ENCODE measurements around the gene MAPKAP1. TPM values are rescaled to one million over a fixed set of nuclear protein-coding genes. Genes with fewer than 3 reads are reported as not detected.

The MAPKAP1 gene
- total RNA-seq, 1 donor from 2014 or later: 76.9 TPM

DNA sequence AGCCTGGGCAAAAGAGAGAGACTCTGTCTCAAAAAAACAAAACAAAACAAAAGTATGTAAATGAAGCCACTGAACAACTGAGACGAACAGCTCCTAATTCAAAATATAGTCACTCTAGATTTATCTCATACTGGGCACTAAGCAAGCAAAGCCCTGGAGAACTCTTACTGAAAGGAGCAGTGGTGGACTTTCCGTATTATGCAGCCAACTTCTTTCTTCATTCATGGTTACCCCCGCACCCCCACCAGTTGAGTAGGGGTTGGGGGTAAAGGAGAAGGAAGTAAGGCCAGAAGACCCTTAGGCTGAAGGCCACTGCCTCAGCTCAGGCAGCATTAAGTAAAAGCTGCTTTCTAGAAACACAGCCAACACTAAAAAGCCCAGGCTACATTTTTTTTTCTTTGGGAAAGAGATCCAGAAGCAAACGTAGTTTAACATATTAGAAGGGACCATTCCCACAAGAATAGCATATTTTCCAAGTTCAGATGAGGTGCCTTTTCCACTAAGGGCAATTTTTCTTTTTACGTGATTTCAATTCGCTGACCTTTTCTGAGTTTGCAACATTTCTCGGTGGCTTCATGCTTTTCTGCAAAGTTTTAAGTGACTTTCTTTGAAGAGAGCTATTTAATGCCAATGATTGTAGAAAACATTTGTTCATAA is 55.3 kb downstream of the MAPKAP1 start:
- TF ChIP-seq, protein P1, sequence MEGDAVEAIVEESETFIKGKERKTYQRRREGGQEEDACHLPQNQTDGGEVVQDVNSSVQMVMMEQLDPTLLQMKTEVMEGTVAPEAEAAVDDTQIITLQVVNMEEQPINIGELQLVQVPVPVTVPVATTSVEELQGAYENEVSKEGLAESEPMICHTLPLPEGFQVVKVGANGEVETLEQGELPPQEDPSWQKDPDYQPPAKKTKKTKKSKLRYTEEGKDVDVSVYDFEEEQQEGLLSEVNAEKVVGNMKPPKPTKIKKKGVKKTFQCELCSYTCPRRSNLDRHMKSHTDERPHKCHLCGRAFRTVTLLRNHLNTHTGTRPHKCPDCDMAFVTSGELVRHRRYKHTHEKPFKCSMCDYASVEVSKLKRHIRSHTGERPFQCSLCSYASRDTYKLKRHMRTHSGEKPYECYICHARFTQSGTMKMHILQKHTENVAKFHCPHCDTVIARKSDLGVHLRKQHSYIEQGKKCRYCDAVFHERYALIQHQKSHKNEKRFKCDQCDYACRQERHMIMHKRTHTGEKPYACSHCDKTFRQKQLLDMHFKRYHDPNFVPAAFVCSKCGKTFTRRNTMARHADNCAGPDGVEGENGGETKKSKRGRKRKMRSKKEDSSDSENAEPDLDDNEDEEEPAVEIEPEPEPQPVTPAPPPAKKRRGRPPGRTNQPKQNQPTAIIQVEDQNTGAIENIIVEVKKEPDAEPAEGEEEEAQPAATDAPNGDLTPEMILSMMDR (IDR thresholded peaks at IDR 0.05): no peak
- Mint-ChIP-seq H3K9me3 (ENCODE audit: unreplicated experiment) (no peaks in the 10 kb centered on the region), H3K27ac (ENCODE audit: unreplicated experiment) (no peak overlapping the region), H3K36me3 (ENCODE audit: unreplicated experiment) (peaks cover 5% of the 10 kb centered on the region), H3K4me1 (ENCODE audit: unreplicated experiment) (peaks cover 52% of the 10 kb centered on the region), H3K4me3 (ENCODE audit: unreplicated experiment) (no peak overlapping the region), H3K27me3 (ENCODE audit: unreplicated experiment) (no peaks in the 10 kb centered on the region)
- no peak for DNase-seq (ENCODE audit: extremely low spot score, unreplicated experiment)

DNA sequence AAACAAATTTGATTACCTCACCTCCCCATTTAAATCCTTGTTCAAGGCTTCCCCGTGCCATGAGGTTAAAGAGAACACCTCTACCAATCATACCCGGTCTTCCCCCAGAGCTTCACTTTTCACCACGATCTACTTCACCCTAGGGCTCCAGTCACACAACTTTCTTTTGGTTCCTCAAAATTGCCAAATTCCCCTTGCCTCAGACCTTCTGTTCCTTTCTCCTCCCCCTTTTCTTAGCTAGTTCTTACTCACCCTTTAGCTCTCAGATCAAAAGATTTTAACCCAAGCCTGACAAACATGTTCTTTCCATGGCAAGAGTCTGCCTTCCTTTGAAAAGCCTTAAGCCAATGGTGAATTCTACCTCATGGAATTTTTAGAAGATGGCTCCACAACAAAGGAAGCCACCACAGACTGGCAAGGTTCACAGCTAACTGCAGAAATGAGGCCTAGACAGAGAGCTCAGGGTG is 56.7 kb downstream of the MAPKAP1 start:
- Mint-ChIP-seq H3K27ac (ENCODE audit: unreplicated experiment) (peak overlapping the region; percentile 78), H3K4me3 (ENCODE audit: unreplicated experiment) (no peak overlapping the region), H3K27me3 (ENCODE audit: unreplicated experiment) (no peaks in the 10 kb centered on the region), H3K36me3 (ENCODE audit: unreplicated experiment) (peaks cover 5% of the 10 kb centered on the region), H3K4me1 (ENCODE audit: unreplicated experiment) (peaks cover 47% of the 10 kb centered on the region), H3K9me3 (ENCODE audit: unreplicated experiment) (no peaks in the 10 kb centered on the region)
- TF ChIP-seq, protein P1 (IDR thresholded peaks at IDR 0.05): no peak
- no peak for DNase-seq (ENCODE audit: extremely low spot score, unreplicated experiment)

DNA sequence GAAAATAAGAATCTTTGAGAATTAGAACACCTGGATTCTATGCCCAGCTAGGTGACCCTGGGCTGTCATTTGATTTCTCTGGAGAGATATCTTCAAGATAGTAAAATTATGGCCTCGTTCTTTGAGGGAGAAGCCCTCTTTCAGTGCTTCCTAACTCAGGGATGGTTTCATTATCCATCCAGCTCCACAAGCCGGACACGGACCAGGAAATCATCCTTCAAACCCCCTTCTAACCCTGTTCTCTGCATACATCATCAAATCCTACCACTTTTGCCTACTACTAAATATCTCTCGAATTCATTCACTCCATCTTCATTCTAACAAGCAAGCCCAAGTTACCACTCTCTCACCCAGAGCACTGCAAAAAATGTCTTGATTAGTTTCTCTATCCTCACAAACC is 57.2 kb downstream of the MAPKAP1 start:
- Mint-ChIP-seq H3K27me3 (ENCODE audit: unreplicated experiment) (no peaks in the 10 kb centered on the region), H3K9me3 (ENCODE audit: unreplicated experiment) (no peaks in the 10 kb centered on the region), H3K36me3 (ENCODE audit: unreplicated experiment) (peaks cover 5% of the 10 kb centered on the region), H3K4me1 (ENCODE audit: unreplicated experiment) (peaks cover 45% of the 10 kb centered on the region), H3K27ac (ENCODE audit: unreplicated experiment) (peak overlapping the region; percentile 78), H3K4me3 (ENCODE audit: unreplicated experiment) (no peak overlapping the region)
- TF ChIP-seq, protein P1 (IDR thresholded peaks at IDR 0.05): no peak
- DNase-seq (ENCODE audit: extremely low spot score, unreplicated experiment): no peak

DNA sequence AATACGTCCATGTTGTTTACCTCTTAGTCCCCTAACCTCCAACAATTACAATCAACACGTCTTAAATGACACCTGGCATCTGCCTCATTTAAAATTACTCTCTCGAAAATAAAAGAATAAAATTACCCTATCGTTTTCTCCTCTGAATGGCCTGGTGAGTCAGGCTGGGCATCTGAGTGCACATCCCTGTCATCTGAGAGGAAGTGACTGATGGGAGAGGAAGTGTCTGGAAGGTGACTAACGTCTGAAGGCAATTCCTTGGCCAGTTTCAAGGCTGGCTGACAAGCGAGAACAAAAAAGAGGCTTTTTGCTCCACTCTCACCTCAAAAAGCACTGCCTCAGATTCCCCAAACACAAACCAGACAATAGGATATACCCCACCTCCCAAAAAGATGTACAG is 57.7 kb downstream of the MAPKAP1 start:
- Mint-ChIP-seq H3K4me1 (ENCODE audit: unreplicated experiment) (peaks cover 41% of the 10 kb centered on the region), H3K27ac (ENCODE audit: unreplicated experiment) (peak overlapping the region; percentile 78)

DNA sequence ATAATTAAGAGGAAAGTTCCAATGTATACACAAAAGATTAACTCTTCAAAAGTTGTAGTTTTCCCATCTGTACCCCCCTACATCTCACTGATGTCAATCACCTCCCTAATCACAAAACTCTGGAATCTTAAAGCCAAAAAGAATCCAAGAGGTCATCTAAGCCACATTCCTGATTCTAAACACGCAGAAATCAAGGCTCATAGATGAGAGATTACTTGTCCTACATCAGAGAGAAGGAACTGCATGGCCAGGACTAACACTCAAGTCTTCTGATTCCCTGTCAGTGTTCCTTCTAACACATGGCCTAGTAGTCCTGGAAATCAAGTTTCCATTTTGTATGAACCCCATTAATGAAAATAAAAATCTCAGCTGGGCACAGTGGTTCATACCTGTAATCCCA is 58.7 kb downstream of the MAPKAP1 start:
- TF ChIP-seq, protein P1 (IDR thresholded peaks at IDR 0.05): no peak
- Mint-ChIP-seq H3K4me1 (ENCODE audit: unreplicated experiment) (peaks cover 38% of the 10 kb centered on the region), H3K9me3 (ENCODE audit: unreplicated experiment) (no peaks in the 10 kb centered on the region), H3K27ac (ENCODE audit: unreplicated experiment) (no peak overlapping the region), H3K36me3 (ENCODE audit: unreplicated experiment) (peaks cover 5% of the 10 kb centered on the region), H3K27me3 (ENCODE audit: unreplicated experiment) (no peaks in the 10 kb centered on the region), H3K4me3 (ENCODE audit: unreplicated experiment) (no peak overlapping the region)
- DNase-seq (ENCODE audit: extremely low spot score, unreplicated experiment): no peak

More for the DNA sequence above, 57.7 kb downstream of the MAPKAP1 start:
- Mint-ChIP-seq H3K9me3 (ENCODE audit: unreplicated experiment) (no peaks in the 10 kb centered on the region), H3K36me3 (ENCODE audit: unreplicated experiment) (peaks cover 5% of the 10 kb centered on the region), H3K27me3 (ENCODE audit: unreplicated experiment) (no peaks in the 10 kb centered on the region), H3K4me3 (ENCODE audit: unreplicated experiment) (no peak overlapping the region)
- TF ChIP-seq, protein P1 (IDR thresholded peaks at IDR 0.05): no peak
- DNase-seq (ENCODE audit: extremely low spot score, unreplicated experiment): no peak
